Measurements from ENCODE around the gene HEATR3.

Gene HEATR3

GRCh38 chr16:50058091-50058771 lies 7.5 kb upstream of the HEATR3 start:
- no peak for DNase-seq

GRCh38 chr16:50059111-50059510 lies 6.7 kb upstream of the HEATR3 start:
- no peak for DNase-seq

GRCh38 chr16:50059669-50060068 lies 6.1 kb upstream of the HEATR3 start:
- DNase-seq, result no peak

- no peak for DNase-seq
Observed at GRCh38 chr16:50061326-50061725, 4.4 kb upstream of the HEATR3 start.

- no peak for DNase-seq
Observed at GRCh38 chr16:50065241-50065623, 538 bp upstream of the HEATR3 start.

- DNase-seq, result no peak
Observed at GRCh38 chr16:50066482-50067289, 916 bp downstream of the HEATR3 start.

GRCh38 chr16:50067290-50067853 lies 1.6 kb downstream of the HEATR3 start:
- peak; percentile 43 to 46 for DNase-seq

GRCh38 chr16:50068550-50068949 lies 2.8 kb downstream of the HEATR3 start:
- no peak for DNase-seq

- no peak for DNase-seq
Observed at GRCh38 chr16:50069060-50069459, 3.3 kb downstream of the HEATR3 start.

GRCh38 chr16:50071075-50071671 lies 5.4 kb downstream of the HEATR3 start:
- no peak for DNase-seq

- DNase-seq, result no peak
Observed at GRCh38 chr16:50072730-50073129, 7.0 kb downstream of the HEATR3 start.

- no peak for DNase-seq
Observed at GRCh38 chr16:50079397-50080140, 13.8 kb downstream of the HEATR3 start.

GRCh38 chr16:50081428-50082018 lies 15.8 kb downstream of the HEATR3 start:
- DNase-seq, result no peak

GRCh38 chr16:50083996-50084395 lies 18.2 kb downstream of the HEATR3 start:
- no peak for DNase-seq

- no peak for DNase-seq
Observed at GRCh38 chr16:50086176-50086575, 20.4 kb downstream of the HEATR3 start.

- no peak for DNase-seq
Observed at GRCh38 chr16:50088302-50088701, 22.5 kb downstream of the HEATR3 start.

GRCh38 chr16:50092891-50093290 lies 27.1 kb downstream of the HEATR3 start:
- peak in 1 of 2 donors; percentile 11 for DNase-seq

- DNase-seq, result peak; percentile 92 to 99
Observed at GRCh38 chr16:50093607-50094539, 28.1 kb downstream of the HEATR3 start.

GRCh38 chr16:50096791-50097190 lies 31.0 kb downstream of the HEATR3 start:
- DNase-seq, result no peak

- DNase-seq, result peak in 1 of 2 donors; percentile 15
Observed at GRCh38 chr16:50099957-50100648, 34.3 kb downstream of the HEATR3 start.
